Fibroblast of peridontal ligament (primary cell): ENCODE measurements around the gene SNPH.

ENCODE experiments used
- DNase-seq: peaks from one replicate; pipeline ENCODE4 v3.0.0-alpha.2; 2010; ENCODE audit errors: extremely low read depth

SNPH gene

GRCh38 chr20:1323830-1324597, 57.9 kb downstream of the SNPH start:
- DNase-seq, result no peak

DNA sequence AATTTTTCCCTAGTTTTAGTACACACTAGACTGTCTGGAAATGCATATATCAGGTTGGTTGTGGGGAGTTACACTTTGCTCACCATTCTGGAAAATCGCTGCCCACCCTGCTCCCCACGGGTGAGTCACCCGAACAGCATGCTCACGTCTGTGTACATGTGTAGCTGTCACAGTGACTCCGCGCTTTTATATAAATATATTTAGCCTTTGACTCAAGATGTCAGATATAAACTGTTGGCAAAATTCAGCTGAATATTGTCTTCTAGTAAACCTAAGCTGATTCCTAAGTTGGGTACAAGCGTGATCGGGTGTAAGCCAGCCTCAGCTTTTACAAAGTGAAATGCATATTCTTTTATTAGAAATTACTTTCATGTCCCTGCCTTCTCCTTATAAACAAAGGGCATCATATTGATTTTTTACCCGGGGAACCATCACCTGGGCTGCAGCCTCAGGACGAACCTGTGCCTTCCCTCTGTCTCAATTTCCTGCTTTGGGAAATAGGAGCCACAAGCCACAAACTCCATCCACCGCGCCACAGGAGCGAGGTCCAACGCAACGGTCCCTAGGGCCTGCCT, 58.6 kb downstream of the SNPH start:
- peak; percentile 70 for DNase-seq

DNA sequence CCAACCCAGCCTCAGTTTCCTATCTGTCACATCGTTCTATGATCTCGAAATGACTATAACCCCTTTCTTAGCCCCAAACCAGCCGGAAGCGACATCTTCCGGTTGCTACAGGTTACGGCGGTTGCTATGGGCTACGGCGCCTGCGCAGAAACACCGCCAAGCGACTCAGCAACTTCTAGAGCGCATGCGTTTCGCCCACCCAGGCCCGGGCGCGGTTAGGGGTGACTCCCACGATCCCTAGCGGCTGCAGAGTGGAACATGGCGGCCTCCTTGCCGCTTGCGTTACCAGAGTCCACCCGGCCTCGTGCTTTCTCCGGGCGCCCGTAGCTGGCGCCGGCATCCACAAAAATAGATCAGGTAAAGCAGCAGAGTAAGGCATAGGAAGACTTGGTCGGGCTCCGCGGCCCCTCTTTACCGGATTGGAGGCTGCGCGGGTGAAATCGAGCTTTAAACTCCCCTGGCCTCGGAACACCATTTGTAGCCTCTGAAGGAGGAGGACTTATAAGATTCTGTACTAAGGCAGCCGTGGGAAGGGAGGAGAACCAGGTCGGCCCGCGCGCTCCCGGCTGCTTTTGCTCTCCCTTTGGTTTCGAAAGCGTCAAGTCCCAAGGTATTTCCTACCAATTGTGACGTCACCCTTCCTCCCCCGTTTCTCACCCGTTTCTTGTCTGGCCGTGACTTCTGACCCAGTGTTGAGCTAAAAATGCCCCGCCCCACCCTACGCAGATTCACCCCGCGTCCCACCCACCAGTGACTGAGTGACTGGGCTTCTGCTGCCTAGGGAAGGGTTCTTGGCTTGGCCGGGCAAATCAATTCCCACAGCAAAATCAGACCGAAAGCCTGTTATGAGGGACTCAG, 59.3 kb downstream of the SNPH start:
- peak; percentile 96 for DNase-seq

DNA sequence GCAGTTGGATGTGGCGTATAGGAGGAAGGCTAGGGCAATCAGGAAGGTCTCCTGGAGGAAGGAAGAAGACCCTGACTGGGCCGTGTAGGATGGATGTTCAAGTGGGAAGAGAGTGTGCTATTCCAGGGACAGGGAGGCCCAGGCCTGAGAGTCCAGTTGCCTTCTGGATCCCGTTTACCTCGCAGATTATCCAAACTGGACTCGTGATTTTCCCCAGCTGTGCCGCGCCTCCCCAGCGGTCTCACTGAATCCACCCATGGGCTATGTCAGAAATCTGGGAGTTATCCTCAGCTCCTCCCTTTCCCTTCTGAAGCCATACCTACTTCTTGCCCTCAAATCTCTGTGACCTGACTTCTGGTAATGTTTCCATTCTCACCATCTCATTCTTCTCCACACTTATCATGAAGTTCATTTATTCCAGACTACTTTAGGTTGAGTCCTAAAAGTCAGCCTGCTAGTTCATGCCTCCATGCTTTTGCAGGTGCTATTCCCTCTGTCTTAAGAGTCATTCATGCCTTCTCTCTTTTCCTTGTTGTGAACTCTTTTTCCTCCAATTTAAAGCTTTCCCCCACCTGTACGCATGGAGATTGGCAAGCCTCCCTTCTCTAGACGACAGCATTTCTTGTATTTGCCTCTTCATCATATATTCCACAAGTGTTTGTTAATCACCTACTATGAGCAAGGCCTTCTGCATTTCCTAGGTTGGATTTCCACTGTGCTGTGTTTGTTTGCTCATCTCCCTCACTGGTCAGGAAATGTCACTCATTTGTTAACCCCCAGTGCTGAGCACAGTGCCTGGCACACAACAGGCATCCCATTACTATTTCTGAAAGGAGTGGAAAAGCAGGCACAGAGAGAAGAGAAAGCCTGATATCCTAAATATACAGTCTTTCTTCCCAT, 60.2 kb downstream of the SNPH start:
- DNase-seq, result peak; percentile 71

- peak; percentile 34 for DNase-seq
Measured at GRCh38 chr20:1327241-1327653, 61.2 kb downstream of the SNPH start.

- DNase-seq, result no peak
Measured at GRCh38 chr20:1327827-1328679, 62.0 kb downstream of the SNPH start.

DNA sequence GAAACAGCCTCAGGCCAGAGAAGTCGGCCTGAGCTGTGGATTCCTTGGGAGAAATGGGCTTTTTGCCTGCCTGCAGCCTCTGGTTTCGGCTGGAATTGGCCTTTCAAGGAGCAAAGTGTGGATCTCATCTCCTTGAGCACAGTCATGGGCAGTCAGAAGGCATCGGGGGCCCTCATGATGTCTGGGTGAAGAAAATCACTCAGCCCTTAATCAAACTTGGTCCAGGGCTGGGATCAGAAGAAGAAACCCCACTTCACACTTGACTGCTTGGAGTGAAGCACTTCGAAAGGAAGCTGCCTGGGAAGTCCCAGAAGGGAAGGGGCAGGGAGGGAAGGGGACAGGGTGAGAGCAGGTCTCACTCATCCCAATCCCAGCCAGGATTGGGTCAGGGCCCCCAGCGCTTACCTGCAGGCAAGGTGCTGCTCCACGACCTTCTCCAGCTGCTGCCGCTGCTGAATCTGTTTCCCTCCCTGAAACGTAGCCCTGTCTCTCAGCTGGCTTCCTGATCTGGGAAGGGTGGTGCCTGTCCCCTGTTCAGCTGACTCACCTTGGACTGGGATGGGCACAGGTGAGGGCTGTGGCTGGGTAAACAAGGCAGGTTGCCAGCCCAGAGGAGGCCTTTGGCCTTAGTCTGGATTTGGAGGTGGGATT, 62.7 kb downstream of the SNPH start, which contains the start of gene SDCBP2:
Gene SDCBP2, minus strand, starts transcription at position 460 of the 651 bp plus-strand sequence. CDS start 8,723 bp downstream, outside the sequence.
- no peak for DNase-seq

DNA sequence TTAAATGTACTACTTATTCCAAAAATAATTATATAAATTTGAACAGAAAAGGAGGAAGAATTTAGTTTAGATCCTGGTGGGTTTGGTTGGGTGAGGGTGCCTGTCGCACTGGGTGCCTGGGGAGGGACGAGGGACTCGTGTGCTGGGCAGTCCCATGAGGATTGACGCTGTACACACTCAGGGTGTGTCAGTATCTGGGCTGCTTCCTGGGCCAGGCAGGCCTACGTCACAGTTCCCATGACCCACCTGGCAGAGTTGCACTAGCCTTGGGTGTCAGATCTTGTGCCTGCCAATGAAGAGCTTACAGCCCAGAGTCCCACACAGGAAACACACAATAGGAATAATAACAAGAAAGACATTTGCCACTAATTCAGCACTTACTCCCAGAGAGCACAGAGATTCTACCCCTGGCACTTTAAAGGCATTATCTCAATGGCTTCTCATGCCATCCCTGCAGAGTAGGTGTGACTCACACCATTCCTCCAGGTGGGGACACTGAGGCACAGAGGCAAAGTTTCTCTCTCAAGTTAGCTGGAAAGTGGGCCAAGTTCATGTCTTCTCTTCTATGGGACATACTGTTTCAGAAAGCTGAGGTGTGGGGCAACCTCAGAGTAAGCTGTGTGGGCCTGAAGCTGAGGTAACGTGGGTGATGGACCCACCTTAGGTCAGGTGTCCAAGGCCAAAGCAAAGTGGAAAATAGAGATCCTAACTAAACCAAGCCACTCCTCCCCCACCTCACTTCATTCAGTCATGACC, 64.2 kb downstream of the SNPH start:
- DNase-seq, result no peak

- no peak for DNase-seq
Measured at GRCh38 chr20:1331101-1331500, 65.0 kb downstream of the SNPH start.

DNA sequence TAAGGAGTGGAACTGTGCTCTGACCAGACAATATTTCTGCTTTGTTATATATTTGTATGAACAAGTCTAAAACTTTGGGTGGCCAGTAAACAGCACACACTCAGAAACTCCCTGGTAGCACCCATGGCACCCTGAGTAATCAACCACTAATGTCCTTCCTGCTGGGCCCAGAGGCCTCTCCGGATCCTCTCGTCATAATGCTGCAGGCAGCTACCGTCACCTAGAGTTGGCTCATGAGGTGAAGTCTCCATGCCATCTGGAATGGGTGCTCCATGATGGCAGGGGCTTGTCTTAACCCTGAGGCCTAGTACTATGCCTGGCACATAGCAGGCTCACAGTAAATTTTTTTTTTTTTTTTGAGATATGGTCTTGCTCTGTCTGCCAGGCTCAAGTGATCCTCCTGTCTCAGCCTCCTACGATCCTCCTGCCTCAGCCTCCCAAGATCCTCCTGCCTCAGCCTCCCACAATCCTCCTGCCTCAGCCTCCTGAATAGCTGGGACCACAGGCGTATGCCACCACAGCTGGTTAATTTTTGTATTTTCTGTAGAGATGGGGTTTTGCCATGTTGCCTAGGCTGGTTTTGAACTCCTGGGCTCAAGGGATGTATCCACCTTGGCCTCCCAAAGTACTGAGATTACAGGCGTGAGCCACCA, 65.8 kb downstream of the SNPH start:
- DNase-seq, result no peak

DNA sequence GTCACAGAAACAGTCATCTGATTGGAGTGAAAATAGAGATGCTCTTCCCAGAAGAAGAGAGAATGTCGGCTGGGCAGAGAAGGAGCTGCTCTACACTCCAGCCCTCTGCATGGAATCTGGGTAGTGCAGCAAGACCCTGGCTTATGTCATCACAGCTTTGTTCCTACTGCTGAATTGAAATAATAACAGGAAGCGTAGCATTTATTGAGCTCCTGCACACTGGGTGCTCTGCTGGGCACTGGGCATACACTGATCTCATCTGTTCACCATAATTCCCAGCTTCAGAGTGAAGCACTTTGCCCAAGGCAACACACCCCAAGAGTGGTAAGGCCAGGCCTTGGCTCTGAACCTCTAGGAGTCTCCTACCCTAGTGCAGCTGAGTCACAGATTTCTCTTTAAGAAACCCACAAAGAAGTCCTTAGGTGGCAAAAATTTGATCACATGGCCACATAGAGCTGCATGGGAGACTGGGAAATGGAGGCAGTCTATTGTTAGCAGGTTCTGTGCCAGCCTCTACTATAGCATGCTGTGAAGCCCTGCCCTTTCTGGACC, 66.7 kb downstream of the SNPH start:
- no peak for DNase-seq

DNA sequence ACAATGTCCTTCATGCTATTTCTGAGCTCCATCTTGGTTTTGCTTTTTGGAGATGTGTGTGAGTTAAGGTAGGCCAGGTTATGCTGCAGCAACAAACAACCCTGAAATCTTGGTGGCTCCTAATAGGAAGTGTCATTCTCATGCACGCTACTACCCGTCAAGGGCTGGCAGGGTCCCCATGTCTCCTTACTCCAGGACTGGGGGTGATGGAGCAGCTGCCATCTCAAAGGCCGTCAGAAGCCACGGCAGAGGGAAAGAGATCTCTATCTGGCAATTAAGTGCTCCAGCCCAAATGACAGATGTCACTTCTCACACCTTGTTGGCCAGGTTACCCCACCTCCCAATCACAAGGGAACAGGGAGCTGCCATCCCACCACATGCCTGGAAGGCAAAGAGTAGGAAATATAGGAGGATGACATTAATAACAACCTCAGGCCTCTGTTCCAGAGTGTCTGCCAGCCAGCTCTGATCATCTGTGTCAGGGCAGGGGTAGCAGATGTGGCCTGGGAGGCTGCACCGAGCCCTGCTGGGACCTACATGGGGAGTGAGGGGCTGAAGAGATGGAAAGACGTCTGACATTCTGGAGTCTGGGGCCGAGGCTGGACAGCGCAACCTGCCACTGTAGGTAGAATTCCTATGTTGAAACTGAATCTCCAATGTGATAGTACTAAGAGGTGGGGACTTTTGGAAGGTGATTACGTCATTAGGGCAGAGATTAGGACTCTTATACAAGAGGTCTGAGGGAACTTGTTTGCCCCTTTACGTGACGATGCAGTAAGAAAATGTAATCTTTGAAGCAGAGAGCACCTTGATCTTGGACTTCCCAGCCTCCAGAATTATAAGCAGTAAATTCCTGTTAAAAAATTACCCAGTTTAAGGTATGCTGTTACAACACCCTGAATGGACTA, 67.6 kb downstream of the SNPH start:
- no peak for DNase-seq

DNA sequence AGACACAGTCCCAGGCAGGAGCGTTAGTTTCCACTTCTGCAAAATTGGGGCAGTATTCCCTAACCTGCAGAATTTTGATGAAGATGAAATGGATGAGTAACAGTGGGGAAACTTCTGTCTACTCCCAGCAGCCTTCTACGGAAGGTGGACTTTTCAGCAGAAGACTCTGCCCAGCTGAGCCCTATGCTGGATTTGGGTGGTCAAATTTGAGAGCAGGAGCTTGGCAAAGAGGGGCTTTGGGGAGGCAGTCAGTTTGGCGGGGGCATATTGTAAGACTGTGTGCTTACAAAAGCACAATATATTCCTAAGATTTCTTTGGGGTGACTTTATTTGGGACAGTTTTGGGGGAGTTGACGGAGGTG, 68.3 kb downstream of the SNPH start:
- no peak for DNase-seq

DNA sequence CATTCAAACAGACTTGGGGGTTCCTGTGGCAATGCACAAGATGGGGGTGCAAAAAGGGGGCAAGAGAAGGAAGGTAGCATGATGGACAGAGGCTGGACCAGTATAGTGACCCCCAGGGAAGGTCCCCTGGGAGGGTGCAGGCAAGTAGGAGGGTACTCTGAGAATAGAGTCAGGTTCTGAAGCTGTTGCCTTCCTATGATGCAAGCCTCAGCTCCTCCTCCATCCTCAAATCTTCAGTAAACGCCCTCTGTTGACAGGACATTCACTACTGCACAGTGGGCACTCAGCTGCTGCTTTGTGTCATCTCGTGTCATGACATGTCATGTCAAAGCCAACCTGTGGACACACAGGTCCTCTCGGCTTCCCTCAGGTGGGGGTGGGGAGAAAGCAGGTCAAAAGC, 68.7 kb downstream of the SNPH start:
- no peak for DNase-seq

- DNase-seq, result no peak
Measured at GRCh38 chr20:1335961-1336698, 70.0 kb downstream of the SNPH start.

GRCh38 chr20:1336699-1337367, 70.7 kb downstream of the SNPH start:
- no peak for DNase-seq
